Stromal cell of bone marrow (primary cell): ENCODE data around the gene CRIP2.

Source experiments
- DNase-seq: peaks from one replicate; pipeline ENCODE4 v3.0.0-alpha.2; 2012; ENCODE audit warnings: low read depth

CRIP2 gene

DNA sequence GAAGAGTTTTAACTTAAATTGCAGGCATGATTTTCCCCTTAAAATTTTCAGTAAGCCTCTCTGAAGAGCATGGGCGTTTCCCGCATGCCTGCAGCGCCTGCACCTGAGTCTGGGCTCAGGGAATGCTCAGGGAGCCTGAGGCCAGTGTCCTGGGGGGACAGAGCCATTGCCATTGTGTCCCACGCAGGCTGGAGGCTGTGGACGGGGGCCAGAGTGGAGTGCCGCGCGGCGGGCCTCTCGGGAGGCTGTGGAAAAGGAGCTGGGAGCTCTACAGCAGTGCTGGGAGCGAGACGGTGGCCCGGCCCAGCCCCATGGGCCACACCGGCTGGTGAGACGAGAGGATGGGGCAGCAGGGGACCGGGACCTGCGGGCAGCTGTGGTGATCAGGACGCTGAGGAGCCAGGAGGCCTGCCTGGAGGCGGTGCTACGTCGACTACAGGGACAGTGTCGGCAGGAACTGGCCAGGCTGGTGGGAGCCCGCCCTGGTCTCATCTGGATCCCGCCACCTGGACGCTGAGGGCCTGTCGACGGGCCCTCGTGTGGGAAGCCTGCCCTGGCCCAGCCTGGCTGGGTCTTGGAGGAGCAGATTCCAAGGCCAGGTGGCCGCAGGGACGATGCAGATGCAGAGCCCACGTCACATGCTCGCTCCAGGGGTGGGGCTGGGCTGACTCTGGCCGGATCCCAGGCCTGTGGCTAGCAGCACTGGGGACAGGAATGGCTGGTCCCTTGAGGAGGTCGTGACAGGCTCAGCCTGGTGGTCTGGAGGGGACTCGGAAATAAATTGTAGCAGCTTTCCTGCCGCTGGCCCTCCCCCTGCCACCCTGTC is 24.0 kb downstream of the CRIP2 start:
- no peak for DNase-seq

DNA sequence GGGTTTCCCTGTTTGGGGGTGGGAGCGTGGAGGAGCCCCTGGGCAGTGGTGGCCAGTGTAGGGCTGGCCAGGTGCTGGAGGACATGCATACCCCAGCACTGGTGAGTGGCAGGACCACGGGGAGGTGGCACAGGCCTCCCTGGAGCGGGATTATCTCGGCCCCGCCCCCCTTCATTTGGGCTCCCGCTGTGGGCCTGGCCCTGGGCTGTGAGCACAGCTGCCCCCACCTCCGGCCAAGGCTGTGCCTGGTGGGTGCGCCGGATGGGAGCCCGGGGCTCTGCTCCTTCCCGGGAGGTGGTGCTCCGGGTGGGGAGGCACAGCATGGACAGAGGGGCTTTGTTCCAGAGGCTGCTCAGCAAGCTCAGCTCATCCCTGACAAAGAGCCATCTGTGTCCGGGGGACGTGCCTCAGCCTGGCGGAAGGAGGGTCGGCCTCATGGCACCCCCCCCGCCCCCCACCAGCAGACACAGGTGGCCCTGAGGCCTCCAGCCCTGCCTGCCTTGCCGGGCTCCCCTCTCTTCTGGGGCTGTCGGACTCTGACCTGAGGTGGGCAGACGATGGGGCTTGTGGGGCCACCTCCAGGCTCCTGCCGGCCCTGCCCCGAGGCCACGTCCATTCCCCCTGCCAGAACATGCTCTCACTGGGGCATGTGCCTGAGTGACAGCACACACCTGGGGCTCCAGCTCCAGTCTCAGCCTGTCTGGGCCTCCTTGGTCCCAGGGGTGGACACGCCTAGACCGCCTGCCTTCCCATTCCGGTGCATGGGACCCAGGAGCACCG is 24.8 kb downstream of the CRIP2 start:
- DNase-seq, result no peak

DNA sequence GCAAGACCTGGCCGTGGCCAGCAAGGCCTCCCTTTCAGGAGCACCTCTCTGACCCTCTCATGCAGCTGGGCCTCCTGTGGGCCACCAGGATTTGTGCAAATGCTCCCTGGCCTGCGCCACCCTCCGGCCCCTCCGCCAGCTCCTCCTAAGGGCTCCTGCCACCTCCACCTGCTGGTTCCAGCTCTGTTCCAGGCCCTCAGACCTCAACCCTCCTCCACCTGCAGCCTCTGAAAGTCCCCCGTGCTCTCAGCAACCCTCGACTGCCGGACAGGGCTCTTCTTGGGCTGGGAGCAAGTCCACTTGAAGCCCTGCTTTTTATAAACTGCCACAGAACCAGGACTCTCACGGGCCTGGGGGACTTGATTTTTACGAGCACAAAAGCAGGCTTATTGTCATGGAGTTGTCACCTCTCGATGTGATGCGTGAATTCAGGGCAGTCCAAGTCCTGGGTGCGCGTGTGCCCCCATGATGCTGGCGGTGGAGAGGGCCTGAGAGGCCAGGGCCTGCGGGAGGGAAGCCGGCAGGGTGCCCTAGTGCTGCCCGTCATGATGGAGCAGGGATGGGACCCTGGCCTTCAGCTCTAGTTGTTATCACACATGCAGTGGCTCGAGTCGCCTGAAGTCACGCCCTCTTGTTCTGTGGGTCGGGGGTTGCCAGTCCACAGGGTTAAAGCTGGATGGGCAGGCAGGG is 25.6 kb downstream of the CRIP2 start:
- no peak for DNase-seq

DNA sequence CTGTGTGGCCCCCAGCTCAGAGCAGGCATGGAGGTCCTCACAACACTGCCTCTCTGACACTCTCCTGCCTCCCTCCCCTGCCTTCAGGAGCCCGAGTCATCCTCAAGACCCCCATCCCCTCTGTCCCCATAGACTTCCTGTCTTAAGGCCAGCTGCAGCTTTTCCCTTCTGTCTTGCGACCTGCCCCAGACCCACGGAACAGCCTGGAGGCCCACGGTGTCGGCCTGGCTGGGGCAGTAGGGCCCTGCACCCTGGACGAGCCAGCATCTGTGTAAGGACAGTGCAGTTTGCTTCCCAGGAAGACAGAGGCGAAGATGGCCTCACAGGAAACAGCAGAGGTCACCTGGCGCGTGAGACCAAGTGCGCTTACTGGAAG is 26.1 kb downstream of the CRIP2 start:
- no peak for DNase-seq

DNA sequence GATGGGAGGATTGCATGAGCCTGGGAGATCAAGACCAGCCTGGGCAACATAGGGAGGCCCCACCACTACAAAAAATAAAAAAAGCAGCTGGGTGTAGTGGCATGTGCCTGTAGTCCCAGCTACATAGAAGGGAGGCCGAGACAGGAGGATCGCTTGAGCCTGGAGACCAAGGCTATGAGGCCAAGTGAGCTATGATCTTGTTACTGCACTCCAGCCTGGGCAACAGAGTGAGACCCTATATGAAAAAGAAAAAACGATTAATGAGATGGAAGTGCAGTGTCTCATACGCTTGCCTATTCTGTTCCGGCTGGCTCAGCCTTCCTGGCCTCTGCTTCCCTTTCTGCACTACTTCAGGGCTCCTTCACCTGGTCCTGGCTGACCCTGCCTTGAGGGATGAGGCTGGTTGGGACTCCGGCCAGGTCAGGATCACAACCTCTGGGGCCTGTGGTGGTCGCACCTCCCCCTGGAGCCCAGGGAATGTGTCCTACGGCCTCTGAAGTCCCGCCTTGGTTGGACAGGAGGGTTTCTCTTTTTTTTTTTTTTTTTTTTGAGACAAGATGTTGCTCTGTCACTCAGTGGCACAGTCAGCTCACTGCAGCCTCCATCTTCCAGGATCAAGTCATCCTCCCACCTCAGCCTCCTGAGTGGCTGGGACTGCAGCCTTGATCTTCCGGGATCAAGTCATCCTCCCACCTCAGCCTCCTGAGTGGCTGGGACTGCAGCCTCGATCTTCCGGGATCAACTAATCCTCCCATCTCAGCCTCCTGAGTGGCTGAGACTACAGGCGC is 27.1 kb downstream of the CRIP2 start:
- DNase-seq, result no peak

DNA sequence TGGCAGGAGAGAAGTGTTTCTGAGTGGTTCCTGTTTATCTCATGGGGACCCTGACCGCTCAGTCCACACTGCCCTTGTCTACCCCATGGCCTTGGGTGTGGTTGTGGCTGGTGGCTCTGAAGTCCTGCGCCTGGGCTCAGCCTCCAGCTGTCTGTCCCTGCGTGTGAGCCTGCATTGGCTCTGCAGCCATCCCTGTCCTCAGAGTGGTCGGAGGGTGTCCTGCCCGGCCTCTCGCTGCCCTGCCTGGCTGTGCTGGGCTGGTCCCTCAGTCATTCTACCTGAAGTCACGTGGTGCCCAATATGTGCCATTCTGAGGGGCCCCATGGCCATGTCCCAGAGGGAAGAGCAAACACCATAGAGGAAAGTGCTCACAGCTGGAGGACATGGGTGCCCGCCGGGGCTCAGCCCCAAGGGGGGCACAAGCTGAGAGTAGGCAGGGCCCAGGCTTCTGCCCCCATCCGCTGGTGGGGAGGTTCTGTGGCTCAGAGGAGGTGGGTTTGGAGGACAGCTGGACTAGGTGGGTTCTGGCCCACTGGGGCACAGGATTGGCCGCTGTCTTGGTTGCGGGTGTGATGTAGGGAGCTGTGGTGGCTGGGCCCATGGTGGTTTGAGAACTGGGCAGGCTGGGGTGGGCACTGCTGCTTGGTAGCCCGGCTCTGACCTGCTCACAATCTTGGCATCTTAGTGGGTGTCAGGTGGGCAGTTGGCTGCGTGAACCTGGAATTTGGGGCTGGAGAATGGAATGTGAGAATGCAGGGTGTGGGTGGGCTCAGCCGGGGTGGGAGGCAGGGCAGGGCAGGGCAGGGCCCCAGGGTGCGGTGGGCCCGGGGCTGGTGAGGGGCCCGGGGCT is 28.1 kb downstream of the CRIP2 start:
- no peak for DNase-seq

DNA sequence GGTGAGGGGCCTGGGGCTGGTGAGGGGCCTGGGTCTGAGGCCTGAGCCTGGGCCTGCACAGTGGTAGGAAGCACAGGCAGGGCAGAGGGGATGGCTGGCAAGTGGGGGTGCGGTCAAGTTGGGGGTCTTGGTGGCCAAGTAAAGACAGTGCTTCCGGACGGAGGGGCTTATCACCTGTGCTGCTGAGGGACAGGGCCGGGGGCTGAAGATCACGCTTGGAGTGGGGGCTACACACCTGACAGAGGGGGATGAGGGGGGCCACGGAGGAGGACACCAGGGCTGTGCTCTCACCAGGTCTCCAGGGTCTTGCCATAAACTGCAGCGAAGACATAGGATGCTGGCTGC is 28.6 kb downstream of the CRIP2 start:
- no peak for DNase-seq

DNA sequence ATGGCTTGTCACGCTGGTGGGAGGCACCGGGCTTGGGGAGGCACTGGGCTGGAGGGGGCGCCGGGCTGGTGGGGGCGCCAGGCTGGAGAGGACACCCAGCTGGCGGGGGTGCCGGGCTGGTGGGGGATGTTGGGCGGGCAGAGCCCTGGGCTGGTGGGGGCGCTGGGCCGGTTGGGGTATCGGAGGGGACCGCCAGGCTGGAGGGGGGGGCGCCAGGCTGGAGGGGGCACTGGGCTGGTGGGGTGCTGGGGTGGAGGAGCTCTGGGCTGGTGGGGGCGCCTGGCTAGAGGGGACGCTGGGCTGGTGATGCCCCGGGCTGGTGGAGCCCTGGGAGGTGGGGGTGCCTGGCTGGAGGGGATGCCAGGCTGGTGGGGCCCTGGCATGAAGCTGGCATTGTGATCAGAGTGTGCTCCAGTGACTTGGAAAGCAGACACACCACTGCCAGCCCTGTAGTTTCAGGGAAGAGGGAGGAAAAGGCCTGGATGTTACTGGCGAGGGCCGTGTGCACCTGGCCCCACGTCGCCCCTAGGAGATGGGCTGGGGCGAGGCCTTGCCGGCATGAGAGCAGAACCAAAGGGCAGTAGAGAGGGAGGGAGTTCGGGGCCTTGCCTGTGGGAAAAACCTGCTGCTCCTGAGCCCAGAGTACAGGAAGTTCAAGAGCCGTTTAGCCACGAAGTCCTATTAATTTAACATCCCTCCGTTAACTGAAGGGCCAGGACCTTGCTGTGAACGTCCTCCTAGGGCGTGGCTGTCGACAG is 29.5 kb downstream of the CRIP2 start:
- DNase-seq, result no peak

DNA sequence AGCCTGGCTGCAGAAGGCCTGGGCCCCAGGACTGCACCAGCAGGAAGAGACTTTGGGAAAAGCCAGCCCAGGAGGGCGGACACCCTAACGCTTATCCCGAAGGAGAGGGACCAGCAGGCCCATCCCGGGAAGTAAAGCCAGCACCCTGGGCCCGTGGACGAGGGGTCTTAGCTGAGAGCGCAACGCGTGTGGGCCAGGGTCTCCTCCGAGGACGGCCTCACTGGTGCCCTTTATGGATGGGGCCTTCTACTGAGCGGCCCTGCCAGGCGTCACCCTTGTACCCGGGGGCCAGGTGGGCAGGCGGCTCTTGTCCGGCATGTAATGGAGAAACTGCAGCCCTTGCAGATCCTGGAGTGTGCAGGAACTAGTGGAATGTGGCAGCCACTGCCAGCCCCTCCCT is 30.5 kb downstream of the CRIP2 start:
- no peak for DNase-seq

DNA sequence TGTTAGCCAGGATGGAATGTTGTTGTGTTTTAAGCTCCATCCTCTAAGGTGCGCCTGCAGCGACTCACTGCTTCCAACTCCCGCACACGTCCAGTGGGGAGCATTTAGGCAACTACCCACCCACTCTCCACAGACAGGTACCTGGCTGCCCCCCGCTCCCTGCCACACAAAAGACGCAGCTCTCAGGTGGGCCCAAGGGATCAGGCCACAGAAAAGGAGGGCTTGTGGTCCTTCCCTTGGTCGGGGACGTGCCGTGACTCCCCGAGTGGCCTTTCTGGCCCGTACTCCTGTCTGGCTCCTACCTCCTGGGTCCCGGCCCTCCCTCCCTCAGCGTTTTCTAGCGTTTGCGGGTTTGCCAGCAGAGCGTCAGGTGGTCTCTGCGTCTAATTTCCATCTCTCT is 32.6 kb downstream of the CRIP2 start:
- DNase-seq, result no peak

DNA sequence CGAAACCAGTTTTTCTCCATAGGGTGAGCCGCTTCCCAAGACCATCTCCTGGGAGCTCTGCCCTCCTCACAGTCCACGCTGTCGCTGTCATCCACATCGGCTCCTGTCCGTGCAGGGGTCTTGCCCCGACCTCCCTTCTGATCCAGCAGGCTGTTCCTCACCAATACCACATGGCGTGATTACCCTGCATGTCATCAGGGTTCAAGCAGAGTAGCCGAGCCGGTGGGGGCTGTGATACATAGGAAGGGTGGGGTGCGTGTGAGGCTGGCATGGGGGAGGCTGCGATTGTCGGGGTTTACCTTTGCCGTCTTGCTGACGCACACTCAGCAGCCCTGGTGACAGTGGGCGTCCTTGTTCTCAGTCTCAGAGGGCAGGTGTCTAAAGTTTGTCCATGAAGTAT is 33.4 kb downstream of the CRIP2 start:
- no peak for DNase-seq

DNA sequence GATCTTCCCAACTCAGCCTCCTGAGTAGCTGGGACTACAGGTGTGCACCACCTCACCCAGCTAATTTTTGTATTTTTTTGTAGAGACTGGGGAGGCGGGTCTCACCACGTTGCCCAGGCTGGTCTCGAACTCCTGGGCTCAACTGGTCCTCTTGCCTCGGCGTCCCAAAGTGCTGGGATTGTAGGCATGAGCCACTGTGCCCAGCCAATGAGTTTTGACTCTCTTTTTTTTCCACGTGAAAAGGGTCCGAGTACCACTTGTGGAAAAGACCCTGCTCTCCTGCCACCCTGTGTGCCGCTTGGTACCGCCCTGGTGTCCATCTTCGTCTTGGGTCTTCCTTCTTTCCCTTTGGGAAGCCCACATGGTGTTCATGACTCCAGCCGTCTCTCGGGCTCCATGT is 34.0 kb downstream of the CRIP2 start:
- no peak for DNase-seq

DNA sequence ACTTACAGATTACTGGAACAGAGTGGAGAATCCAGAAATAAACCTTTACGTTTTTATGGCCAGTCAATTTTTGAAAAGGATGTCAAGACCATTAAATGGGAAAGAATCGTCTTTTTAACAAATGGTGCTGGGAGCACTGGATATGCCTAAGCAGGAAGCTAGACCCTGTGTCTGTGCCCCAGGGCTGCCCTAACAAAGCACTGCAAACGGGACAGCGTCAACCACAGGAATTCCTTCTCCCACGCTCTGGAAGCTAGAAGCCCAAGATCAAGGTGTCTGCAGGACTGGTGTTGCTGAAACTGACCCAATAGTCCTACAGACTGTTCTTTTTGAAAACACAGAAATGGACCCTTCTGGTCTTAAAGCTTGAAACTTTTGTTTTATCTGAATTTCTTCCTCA is 42.5 kb downstream of the CRIP2 start:
- DNase-seq, result no peak

DNA sequence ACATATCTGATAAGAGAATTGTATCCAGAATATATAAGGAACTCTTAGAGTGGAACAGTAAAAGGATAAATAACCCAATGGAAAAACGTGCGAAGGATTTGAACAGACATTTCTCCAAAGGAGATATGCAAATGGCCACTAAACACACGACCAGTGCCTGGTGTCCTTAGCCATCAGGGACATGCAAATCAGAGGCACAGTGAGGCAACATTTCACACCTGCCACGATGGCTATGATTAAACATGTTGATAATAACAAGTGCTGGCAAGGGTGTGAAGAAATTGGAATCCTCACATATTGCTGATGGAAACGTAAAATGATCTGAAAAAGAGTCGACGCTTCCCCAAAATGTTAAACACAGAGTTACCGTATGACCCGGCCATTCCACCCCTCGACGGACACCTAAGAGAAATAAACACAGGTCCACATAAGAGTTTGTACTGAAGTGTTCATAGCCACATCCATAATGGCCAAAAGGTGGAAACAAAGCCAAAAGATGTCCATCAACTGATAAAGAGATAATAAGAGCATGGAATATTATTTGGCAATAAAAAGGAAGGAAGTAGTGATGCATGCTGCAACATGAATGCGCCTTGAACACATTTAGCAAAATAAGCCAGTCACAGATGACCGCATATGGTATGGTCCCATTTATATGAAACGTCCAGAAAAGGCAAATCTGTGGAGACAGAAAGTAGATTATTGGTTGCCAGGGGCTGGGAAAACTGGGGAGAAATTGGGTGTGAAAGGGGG is 45.5 kb downstream of the CRIP2 start:
- DNase-seq, result no peak

DNA sequence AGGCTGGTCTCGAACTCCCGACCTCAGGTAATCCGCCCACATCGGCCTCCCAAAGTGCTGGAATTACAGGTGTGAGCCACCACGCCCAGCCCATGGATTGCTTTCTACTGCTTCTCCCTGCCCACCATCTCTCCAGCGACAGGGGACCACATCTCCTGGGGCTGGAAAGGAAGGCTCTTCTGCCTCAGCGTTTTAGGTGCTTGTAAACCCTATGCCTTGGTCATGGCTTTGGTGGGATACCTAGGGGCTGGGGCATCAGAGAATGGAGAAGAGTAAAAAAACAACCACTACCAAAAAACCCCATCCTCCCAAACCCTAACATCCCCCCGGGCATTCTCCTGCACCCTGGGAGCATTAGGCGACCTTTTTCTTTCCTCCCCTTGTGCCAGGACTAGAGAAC is 50.7 kb downstream of the CRIP2 start:
- no peak for DNase-seq

DNA sequence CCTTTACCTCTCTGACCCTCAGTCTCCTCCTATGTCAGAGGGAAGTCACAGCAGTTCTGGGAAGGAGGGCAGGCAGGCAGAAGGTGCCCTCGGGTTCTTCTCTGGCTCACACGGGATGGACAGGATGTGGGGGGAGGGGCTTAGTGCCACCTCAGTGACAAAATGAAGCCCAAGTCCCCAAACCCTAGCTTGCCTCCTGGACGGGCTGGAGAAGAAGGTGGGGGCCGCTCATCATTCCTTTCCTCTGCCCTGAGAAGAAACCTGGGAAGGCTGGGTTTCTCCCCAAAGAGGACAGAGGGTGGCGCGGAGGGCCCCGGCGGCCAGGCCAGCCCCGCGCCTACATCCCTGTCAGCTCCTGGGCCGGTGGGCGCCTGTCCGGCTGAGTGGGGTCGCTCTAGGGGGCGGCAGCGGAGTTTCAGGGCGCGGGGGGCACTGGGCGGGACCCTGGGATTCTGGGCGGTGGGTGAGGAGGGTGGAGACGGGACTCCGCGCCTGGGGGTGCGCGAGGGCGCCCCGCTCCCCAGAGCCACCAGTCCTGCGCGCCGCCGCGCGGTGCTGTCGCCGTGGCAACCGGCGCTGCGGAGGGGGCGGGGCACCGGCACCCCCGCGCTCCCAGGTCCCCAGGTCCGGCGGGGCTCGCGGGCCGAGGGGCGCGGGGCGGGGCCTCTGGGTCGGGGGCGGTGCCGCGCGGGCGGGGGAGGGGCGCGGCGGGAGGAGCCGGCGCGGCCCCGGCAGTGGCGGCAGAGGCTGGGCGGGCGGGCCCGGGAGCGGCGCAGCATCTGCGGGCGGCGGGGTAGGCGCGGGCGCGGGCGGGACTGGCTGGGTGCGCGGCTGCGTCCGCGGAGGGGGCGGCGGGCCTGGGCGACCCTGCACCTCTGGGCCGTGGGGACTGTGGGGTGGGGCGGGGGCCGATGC is 51.5 kb downstream of the CRIP2 start, which contains the start of gene TMEM121:
Gene TMEM121, plus strand, starts transcription at position 723 of the 915 bp plus-strand sequence. CDS start 2,252 bp downstream, outside the sequence.
- no peak for DNase-seq

DNA sequence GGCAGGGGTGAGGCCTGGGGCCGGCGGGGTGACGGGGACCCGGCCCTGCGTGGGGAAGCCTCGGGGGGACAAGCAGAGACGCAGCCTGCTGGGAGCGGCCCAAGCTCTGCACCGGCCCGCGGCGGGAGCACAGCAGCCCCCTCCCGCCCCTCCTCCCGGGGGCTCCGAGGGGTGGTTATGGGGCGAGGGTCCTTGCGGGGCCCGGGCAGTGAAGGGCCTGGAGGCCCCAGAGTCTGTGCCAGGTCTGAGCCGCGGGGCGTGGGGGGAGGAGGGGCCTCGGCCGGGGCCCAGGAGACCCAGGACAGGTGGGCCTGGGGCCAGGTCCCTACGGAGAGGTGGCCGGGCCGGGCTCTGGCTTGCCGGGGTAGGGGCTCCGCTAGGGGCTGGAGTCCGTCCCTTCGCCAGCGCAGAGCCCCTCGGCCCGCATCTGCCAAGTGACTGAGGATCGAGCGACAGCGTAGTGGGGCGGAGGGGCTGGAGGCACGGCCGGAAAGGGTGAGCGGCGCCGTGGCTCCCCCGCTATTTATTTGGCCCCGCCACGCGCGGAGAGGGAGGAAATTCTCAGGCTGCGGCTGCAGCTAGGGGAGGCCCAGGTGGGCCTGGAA is 52.3 kb downstream of the CRIP2 start:
- DNase-seq, result no peak

DNA sequence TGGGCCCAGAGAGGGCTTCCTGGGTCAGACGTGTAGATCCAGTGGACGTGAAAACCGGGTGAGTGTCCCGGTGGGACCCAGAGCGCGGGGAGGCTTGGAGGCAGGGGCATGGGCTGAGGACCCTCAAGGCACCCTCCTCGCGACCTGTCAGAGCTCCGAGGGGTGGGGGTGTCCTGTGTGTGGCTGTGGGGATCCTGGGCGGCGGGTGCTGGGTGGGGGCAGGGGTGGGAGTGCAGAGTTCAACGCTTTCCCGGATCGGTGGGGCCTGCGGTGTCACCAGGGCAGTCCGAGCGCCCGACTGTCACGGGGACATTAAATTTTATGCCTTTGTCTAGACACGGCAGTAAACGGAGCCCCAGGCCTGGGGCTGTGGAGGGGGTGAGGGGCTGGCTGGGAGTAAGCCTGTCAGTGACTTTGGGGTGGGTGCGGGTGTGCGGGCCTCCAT is 52.8 kb downstream of the CRIP2 start:
- DNase-seq, result no peak
